Stomach (tissue), 4 donors: ENCODE results near the gene SERPINA4.

ENCODE experiments used
- CTCF ChIP-seq, 7 experiments: fragments of 450-650 bp in 4 of 7; fragments of 200-600 bp in 3 of 7; sonication (generic) in 3 of 7; IDR thresholded peaks; one replicate each; pipeline ENCODE4 v1.5.1; 2016 to 2019; ENCODE audit warnings: antibody characterized with exemption in 7 of 7, control low read depth in 2 of 7, mild to moderate bottlenecking in 1 of 7
- EP300 ChIP-seq: sonication (generic); formaldehyde crosslinking; IDR thresholded peaks from one replicate; pipeline ENCODE4 v1.6.1; 2017; ENCODE audit warnings: antibody characterized with exemption

- TF ChIP-seq CTCF (IDR thresholded peaks at IDR 0.05) (no peak), EP300 (no peak)
These were observed 54.8 kb downstream of the SERPINA4 start for GRCh38 chr14:94615823-94616570.
